Epithelial cell of esophagus (primary cell): ENCODE results near the gene UBE2E1.
"Not testable (repeated sequence)": the region's sequence is repeated elsewhere in the genome, so short reads cannot be mapped to it uniquely, and the experiment has no call there.

Source experiments
- DNase-seq: peaks from one replicate; pipeline ENCODE4 v3.0.0; 2010; ENCODE audit warnings: low read depth
- H3K4me3 ChIP-seq: 2 replicates; pipeline ENCODE4 v1.5.1; 2011; ENCODE audit warnings: mild to moderate bottlenecking, low read length, control low read depth
- CTCF ChIP-seq: IDR thresholded peaks from 2 replicates; pipeline ENCODE4 v1.5.1; 2011; ENCODE audit warnings: low read depth, mild to moderate bottlenecking, low read length, control low read depth, inconsistent platforms; ENCODE audit not compliant: insufficient read depth; ENCODE audit errors: missing control alignments

UBE2E1 gene

DNA sequence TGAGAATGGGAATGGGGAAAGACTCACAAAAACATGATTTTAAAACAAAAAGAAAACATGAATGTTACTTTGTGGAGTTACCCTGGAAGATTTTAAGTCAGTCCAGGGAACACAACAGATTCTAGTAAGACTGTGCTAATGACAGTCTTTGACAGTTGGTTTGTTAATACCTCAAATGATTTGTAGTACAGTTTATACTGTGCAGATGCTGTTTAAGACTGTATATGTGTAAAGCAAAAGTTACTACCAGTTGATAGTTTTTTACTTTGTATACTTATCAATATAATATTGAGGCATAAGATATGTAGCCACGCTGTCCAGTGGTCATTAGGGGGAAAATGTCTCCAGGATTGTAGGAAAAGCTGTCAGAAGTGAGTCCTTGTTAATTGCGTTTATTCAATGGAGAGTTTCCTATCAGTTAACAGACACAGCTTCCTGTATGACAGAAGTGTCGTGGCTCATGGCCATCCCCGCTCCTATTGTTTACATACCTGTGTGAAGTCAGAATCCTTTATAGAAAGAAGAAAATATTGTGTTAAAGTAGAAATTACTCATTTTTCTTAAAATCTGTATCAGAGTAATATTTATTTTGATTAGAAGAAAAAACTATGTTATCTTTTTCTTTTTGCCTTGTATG lies 75.1 kb downstream of the UBE2E1 start:
- DNase-seq: no peak
- TF ChIP-seq CTCF: no peak
- no peak overlapping the region for H3K4me3 ChIP-seq

- not testable (repeated sequence) for H3K4me3 ChIP-seq, DNase-seq
Measured at GRCh38 chr3:23881993-23882392, 76.2 kb downstream of the UBE2E1 start.

- no peak for TF ChIP-seq CTCF
- DNase-seq: no peak
- H3K4me3 ChIP-seq: no peak overlapping the region
Measured at GRCh38 chr3:23882487-23882918, 76.7 kb downstream of the UBE2E1 start.

GRCh38 chr3:23884481-23884880 lies 78.7 kb downstream of the UBE2E1 start:
- no peak overlapping the region for H3K4me3 ChIP-seq
- DNase-seq: peak; percentile 32
- TF ChIP-seq CTCF: peak; percentile 32

DNA sequence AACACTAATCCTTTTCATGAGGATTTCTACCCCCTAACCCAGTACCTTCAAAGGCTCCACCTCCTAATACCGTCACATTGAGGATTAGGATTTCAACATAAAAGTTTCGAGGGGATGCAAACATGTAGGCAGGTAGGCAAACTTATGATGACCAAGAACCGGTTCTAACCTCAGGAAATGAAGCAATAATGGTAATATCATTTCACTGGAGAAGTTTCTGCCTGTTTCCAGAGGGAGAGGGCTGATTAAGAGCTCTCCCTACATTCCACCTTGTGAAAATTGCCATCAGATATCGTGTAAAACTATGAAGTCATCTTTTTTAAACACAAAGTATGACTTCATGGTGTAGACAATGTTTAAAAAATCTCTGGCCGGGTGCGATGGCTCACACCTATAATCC lies 79.5 kb downstream of the UBE2E1 start:
- DNase-seq: peak; percentile 93
- H3K4me3 ChIP-seq: no peak overlapping the region
- TF ChIP-seq CTCF: no peak

- DNase-seq: no peak
- TF ChIP-seq CTCF: no peak
Measured at GRCh38 chr3:23886311-23886710, 80.6 kb downstream of the UBE2E1 start.

DNA sequence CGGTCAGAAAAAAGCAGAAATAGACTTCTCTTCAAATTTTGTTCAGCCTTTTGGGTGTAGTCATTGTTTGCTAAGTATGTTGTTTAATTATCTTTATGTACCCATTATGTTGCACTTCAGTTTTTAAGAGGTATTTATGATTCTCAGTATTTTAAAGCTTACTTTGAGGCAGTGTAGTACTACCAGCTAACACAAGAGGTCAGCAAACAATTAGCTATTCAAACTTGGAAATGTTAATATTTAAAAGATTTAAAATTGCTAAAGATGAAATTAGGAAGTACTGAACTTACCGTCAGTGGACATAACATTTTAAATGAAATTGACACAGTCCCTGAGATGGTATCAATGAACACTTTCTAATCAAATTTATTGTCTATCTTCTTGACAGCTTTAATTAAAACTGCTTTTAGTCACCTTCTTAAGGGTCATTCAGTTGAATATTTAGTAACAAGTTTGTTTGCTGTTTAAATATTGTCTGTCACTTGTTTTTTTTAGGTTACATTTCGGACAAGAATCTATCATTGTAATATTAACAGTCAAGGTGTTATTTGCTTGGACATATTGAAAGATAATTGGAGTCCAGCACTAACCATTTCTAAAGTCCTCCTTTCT lies 83.0 kb downstream of the UBE2E1 start:
- TF ChIP-seq CTCF: peak; percentile 62
- peak; percentile 46 for DNase-seq
- no peak overlapping the region for H3K4me3 ChIP-seq

More at GRCh38 chr3:23886311-23886710, 80.6 kb downstream of the UBE2E1 start:
- H3K4me3 ChIP-seq: no peak overlapping the region
